HG03460 (cell line): ENCODE results near the gene NRXN2.

Experiments
- ATAC-seq: cut with Tn5 transposase; IDR thresholded peaks from one replicate; pipeline ENCODE4 v1.9.1; 2021; ENCODE audit not compliant: unreplicated experiment

Gene NRXN2

GRCh38 chr11:64759131-64759721 is 36.2 kb upstream of the NRXN2 start:
- ATAC-seq: no peak

- no peak for ATAC-seq
These were observed 35.5 kb upstream of the NRXN2 start for GRCh38 chr11:64758330-64759079.

- no peak for ATAC-seq
These were observed 34.7 kb upstream of the NRXN2 start for GRCh38 chr11:64757549-64758329.

- no peak for ATAC-seq
These were observed 32.8 kb upstream of the NRXN2 start for GRCh38 chr11:64755681-64756361.

GRCh38 chr11:64754919-64755662 is 32.1 kb upstream of the NRXN2 start:
- ATAC-seq: no peak

- ATAC-seq: no peak
These were observed 31.3 kb upstream of the NRXN2 start for GRCh38 chr11:64754124-64754918.

- ATAC-seq: no peak
These were observed 30.6 kb upstream of the NRXN2 start for GRCh38 chr11:64753380-64754123.

GRCh38 chr11:64753019-64753379 is 30.0 kb upstream of the NRXN2 start:
- no peak for ATAC-seq

- no peak for ATAC-seq
These were observed 29.4 kb upstream of the NRXN2 start for GRCh38 chr11:64752175-64752970.

GRCh38 chr11:64751580-64751979 is 28.6 kb upstream of the NRXN2 start:
- ATAC-seq: no peak

- ATAC-seq: no peak
These were observed 28.1 kb upstream of the NRXN2 start for GRCh38 chr11:64751136-64751535.

- ATAC-seq: no peak
These were observed 27.5 kb upstream of the NRXN2 start for GRCh38 chr11:64750361-64751054.

GRCh38 chr11:64747961-64748665 is 25.1 kb upstream of the NRXN2 start:
- no peak for ATAC-seq

- no peak for ATAC-seq
These were observed 23.5 kb upstream of the NRXN2 start for GRCh38 chr11:64746486-64746885.

- no peak for ATAC-seq
These were observed 22.7 kb upstream of the NRXN2 start for GRCh38 chr11:64745521-64746328.

- ATAC-seq: no peak
These were observed 22.2 kb upstream of the NRXN2 start for GRCh38 chr11:64745189-64745520.
